HepG2 (cell line): Measurements from ENCODE around the gene PTPRH. TPM values are rescaled to one million over a fixed set of nuclear protein-coding genes. Genes with fewer than 3 reads are reported as not detected.

Experiments
- ATAC-seq: fragments of 200-7000 bp; cut with Tn5 transposase; 3 replicates; pipeline ENCODE4 v1.9.1; 2020; ENCODE audit warnings: mild to moderate bottlenecking, moderate library complexity
- BruUV-seq: library from RNA; stranded (reverse); fragments of 400-500 nt; replicated peaks from 2 replicates; lab custom pipeline; 2021; lab: Mats Ljungman, UMichigan
- CTCF ChIA-PET: fragments of 300-600 bp; formaldehyde crosslinking; extraction: SDS; loops from one replicate; lab custom pipeline; 2021; ENCODE audit warnings: low total read pairs, inconsistent platforms, low intra/inter-chr PET ratio; lab: Yijun Ruan, JAX
- POLR2A ChIA-PET: fragments of 350-600 bp; sonication (Branson Sonifier 250); formaldehyde crosslinking; loops from one replicate; lab custom pipeline; 2020; ENCODE audit warnings: antibody characterized with exemption, inconsistent platforms; lab: Yijun Ruan, JAX
- DNase-seq: peaks from one replicate; pipeline ENCODE4 v3.0.0-alpha.2; 2015; ENCODE audit warnings: low spot score
- FAIRE-seq: peaks from 3 replicates; lab custom pipeline; 2011; peaks lifted over from hg19 to GRCh38; lab: Jason Lieb, UNC
- H2AFZ ChIP-seq: one replicate; pipeline ENCODE4 v1.6.1; 2011; ENCODE audit warnings: low read length, inconsistent platforms
- H3K27ac ChIP-seq: fragments of 300-600 bp; 3 replicates; pipeline ENCODE4 v1.8.0; 2011; ENCODE audit warnings: mixed run types, mild to moderate bottlenecking, mixed read lengths, low read length, inconsistent platforms; ENCODE audit not compliant: insufficient read depth; ENCODE audit errors: extremely low read length
- H3K27me3 ChIP-seq, 2 experiments: fragments of 200-600 bp in 1 of 2; 2 replicates in 1 of 2; 3 replicates in 1 of 2; pipeline versions ENCODE4 v1.6.0 to v1.8.0; 2011; ENCODE audit warnings: low read length in 2 of 2, mild to moderate bottlenecking in 2 of 2, moderate library complexity in 2 of 2, inconsistent platforms in 1 of 2; ENCODE audit not compliant: insufficient read depth in 2 of 2, control insufficient read depth in 1 of 2
- H3K36me3 ChIP-seq, 2 experiments: fragments of 200-600 bp in 1 of 2; replicated peaks in 1 of 2; 2 replicates in 1 of 2; 3 replicates in 1 of 2; pipeline versions ENCODE4 v1.5.1 to v1.8.0; 2011; ENCODE audit warnings: low read length in 2 of 2, inconsistent platforms in 1 of 2; ENCODE audit not compliant: insufficient read depth in 2 of 2, control insufficient read depth in 1 of 2
- H3K4me1 ChIP-seq: 2 replicates; pipeline ENCODE4 v1.5.1; 2012; ENCODE audit warnings: low read length, inconsistent platforms; ENCODE audit not compliant: insufficient read depth
- H3K4me2 ChIP-seq: 2 replicates; pipeline ENCODE4 v1.6.0; 2011; ENCODE audit warnings: low read depth, low read length, inconsistent platforms
- H3K4me3 ChIP-seq, 3 experiments: fragments of 200-600 bp in 1 of 3; sonication (generic), shearing (Covaris generic) in 1 of 3; replicated peaks in 1 of 3; 2 replicates each; pipeline ENCODE4 v1.5.1; 2011 to 2016; ENCODE audit warnings: low read length in 3 of 3, inconsistent platforms in 2 of 3, low read depth in 2 of 3, mild to moderate bottlenecking in 2 of 3, control low read depth in 1 of 3, mixed read lengths in 1 of 3; ENCODE audit not compliant: insufficient read depth in 1 of 3
- H3K79me2 ChIP-seq: one replicate; pipeline ENCODE4 v1.6.1; 2011; ENCODE audit warnings: low read length, inconsistent platforms; ENCODE audit not compliant: insufficient read depth
- H3K9ac ChIP-seq: 2 replicates; pipeline ENCODE4 v1.6.0; 2011; ENCODE audit warnings: mild to moderate bottlenecking, low read depth, low read length, inconsistent platforms; ENCODE audit not compliant: insufficient read depth
- H3K9me3 ChIP-seq: 2 replicates; pipeline ENCODE4 v1.5.1; 2012; ENCODE audit warnings: mild to moderate bottlenecking, low read length
- H4K20me1 ChIP-seq: 2 replicates; pipeline ENCODE4 v1.6.0; 2011; ENCODE audit warnings: inconsistent platforms, mild to moderate bottlenecking, low read length, moderate library complexity; ENCODE audit not compliant: insufficient read depth
- FOXC1 ChIP-seq: sonication (generic); formaldehyde crosslinking; IDR thresholded peaks from 2 replicates; pipeline ENCODE4 v1.8.0; 2022; ENCODE audit warnings: mild to moderate bottlenecking, missing genetic modification reagents, borderline replicate concordance
- GATA4 ChIP-seq: sonication (generic); IDR thresholded peaks from 2 replicates; pipeline ENCODE4 v1.6.1; 2016; ENCODE audit warnings: antibody characterized with exemption, low read depth, borderline replicate concordance
- NR2C2 ChIP-seq: sonication (generic); formaldehyde crosslinking; IDR thresholded peaks from 2 replicates; pipeline ENCODE4 v1.4.0; 2020; ENCODE audit warnings: missing genetic modification reagents, mild to moderate bottlenecking, moderate library complexity, borderline replicate concordance
- PPARG ChIP-seq: conservative IDR thresholded peaks from 2 replicates; pipeline ENCODE4 v1.6.1; 2016; ENCODE audit warnings: missing biosample characterization, missing genetic modification reagents
- ZBTB38 ChIP-seq: sonication (generic); formaldehyde crosslinking; IDR thresholded peaks from 2 replicates; pipeline ENCODE4 v1.5.1; 2020; ENCODE audit warnings: mild to moderate bottlenecking, missing genetic modification reagents
- ZFX ChIP-seq: sonication (generic); formaldehyde crosslinking; IDR thresholded peaks from 2 replicates; pipeline ENCODE4 v1.4.0; 2020; ENCODE audit warnings: mild to moderate bottlenecking, low read depth, missing genetic modification reagents, moderate library complexity
- ZNF556 ChIP-seq: sonication (generic); formaldehyde crosslinking; IDR thresholded peaks from 2 replicates; pipeline ENCODE4 v1.4.0; 2020; ENCODE audit warnings: mild to moderate bottlenecking, missing genetic modification reagents, borderline replicate concordance
- WGBS: methylation state at CpG from one replicate; pipeline ENCODE4 v1.1.6; 2017; ENCODE audit warnings: low lambda C conversion rate; 5-methylcytosine and 5-hydroxymethylcytosine counted together
- in situ Hi-C: cut with HindIII; loops from 2 replicates; pipeline ENCODE4 v1.10.0; 2017; ENCODE audit warnings: low pct_unique_long_range_greater_than_20kb; ENCODE audit not compliant: extremely low pct_ligation_motif_present
- intact Hi-C: fragments of 100-400 bp; cut with micrococcal nuclease; formaldehyde crosslinking; loops from one replicate; pipeline ENCODE4 v1.10.0; 2022; ENCODE audit not compliant: unreplicated experiment
- polyA plus RNA-seq, 8 experiments: library from polyadenylated mRNA; depleted of rRNA in 3 of 8; stranded (reverse) in 7 of 8; unstranded in 1 of 8; fragments of >200 nt; fragmentation: Illumina TruSeq in 4 of 8; extraction: Trizol in 4 of 8; gene quantifications; 2 replicates each; pipeline versions ENCODE4 v1.2.1 to v1.2.3, GENCODE V29; 2011 to 2016; ENCODE audit warnings: low read depth in 4 of 8, missing spikeins in 1 of 8, mixed read lengths in 1 of 8; ENCODE audit not compliant: insufficient read depth in 1 of 8
- total RNA-seq, 5 experiments: library from RNA; depleted of rRNA; stranded (reverse); fragments of >200 nt; fragmentation: Illumina TruSeq; extraction: Trizol; gene quantifications; 2 replicates each; pipeline ENCODE4 v1.2.3, GENCODE V29; 2016; ENCODE audit warnings: low read depth in 1 of 5
- TF ChIP-seq, protein P1 (sequence below): sonication (generic); formaldehyde crosslinking; IDR thresholded peaks from 2 replicates; pipeline ENCODE4 v1.9.0; 2022; ENCODE audit warnings: missing genetic modification reagents, mild to moderate bottlenecking, borderline replicate concordance

The PTPRH gene
- total and polyA plus RNA-seq, 2 of the 13 experiments (the other 11 are each of a cell fraction or from before 2014, with no cell fraction given) = 14.7 to 125 TPM

DNA sequence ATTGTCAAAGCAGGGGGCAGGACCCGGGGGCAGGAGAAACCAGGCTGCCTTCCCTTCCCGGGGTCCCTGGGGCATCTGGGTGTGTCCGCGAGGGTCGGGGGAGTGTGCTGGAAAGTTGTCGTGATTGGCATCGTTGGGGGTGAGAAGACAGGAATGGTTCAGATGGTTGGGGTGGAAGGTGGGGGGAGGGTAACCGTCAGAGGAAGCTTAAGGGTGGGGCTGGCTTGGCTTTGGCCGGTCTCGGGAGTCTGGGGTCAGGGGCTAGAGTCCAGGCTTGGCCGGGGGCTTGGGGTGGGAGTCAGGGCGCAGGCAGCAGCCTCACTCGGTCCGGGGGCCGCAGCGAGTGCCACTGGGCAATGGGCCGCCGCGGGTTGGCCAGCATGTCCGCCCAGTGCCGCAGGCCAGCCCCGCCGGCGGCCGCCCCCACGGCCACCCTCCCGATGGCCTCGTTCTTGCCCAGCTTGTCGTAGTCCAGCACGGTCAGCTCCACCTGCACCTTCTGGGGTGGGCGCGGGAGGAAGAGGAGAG is 36.1 kb downstream of the PTPRH start:
- intact Hi-C loops = no loop called here
- H3K9me3 ChIP-seq = no peaks in the 10 kb centered on the region
- H3K4me2 ChIP-seq = peak overlapping the region; percentile 94
- no peak overlapping the region for H3K27ac ChIP-seq
- ChIA-PET CTCF (no interaction called here), POLR2A (interaction anchor here (0.9 to 1.7 kb wide), 3 partner anchors 33 to 234 kb away, joined by 3 to 7 read pairs (median 3); partner anchors contain the start of genes PTPRH and UBE2S)
- H2AFZ ChIP-seq = no peak overlapping the region
- H3K79me2 ChIP-seq = no peaks in the 10 kb centered on the region
- FAIRE-seq (no peak), ATAC-seq (peak; percentile 32), DNase-seq (no peak)
- no peaks in the 10 kb centered on the region for H3K36me3 ChIP-seq
- H3K4me3 ChIP-seq = peak overlapping the region; percentile 51 to 77 (median 64)
- H3K4me1 ChIP-seq = peaks cover 20% of the 10 kb centered on the region
- BruUV-seq = no TSS peak
- H4K20me1 ChIP-seq = no peaks in the 10 kb centered on the region
- in situ Hi-C loops = no loop called here
- WGBS = 2% methylated on average over 14 of the region's 32 CpGs
- peak overlapping the region; percentile 10; the same call in 1 of the 2 replicates for H3K9ac ChIP-seq
- TF ChIP-seq PPARG (CRISPR knock-in tag) (no peak), ZBTB38 (0 out of 2 replicates have a peak, but pooled peaks have one; percentile 37), ZNF556 (0 out of 2 replicates have a peak, but pooled peaks have one; percentile 4), GATA4 (no peak), ZFX (CRISPR knock-in tag) (peak; percentile 19; the same call in 1 of the 2 replicates), FOXC1 (CRISPR knock-in tag) (peak; percentile 25; the same call in 1 of the 2 replicates), NR2C2 (CRISPR knock-in tag) (0 out of 2 replicates have a peak, but pooled peaks have one; percentile 24)
- TF ChIP-seq, protein P1, sequence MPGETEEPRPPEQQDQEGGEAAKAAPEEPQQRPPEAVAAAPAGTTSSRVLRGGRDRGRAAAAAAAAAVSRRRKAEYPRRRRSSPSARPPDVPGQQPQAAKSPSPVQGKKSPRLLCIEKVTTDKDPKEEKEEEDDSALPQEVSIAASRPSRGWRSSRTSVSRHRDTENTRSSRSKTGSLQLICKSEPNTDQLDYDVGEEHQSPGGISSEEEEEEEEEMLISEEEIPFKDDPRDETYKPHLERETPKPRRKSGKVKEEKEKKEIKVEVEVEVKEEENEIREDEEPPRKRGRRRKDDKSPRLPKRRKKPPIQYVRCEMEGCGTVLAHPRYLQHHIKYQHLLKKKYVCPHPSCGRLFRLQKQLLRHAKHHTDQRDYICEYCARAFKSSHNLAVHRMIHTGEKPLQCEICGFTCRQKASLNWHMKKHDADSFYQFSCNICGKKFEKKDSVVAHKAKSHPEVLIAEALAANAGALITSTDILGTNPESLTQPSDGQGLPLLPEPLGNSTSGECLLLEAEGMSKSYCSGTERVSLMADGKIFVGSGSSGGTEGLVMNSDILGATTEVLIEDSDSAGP = peak; percentile 45; the same call in 1 of the 2 replicates
- H3K27me3 ChIP-seq = peaks cover 3 to 45% of the 10 kb centered on the region in 2 experiments
